Naive thymus-derived CD8-positive, alpha-beta T cell (primary cell): ENCODE measurements around the gene KLC4. TPM values are rescaled to one million over a fixed set of nuclear protein-coding genes. Genes with fewer than 3 reads are reported as not detected.
"Not testable (repeated sequence)": the region's sequence is repeated elsewhere in the genome, so short reads cannot be mapped to it uniquely, and the experiment has no call there.

ENCODE experiments used
- ATAC-seq, 2 donors: fragments of 150-1000 bp; cut with Tn5 transposase in 1 of 2; sonication (Bioruptor Pico), chemical (Tn5 transposase) in 1 of 2; 1 replicate in 1 of 2; 2 replicates in 1 of 2; pipeline ENCODE4 v1.10.0; 2021; ENCODE audit warnings: mild to moderate bottlenecking in 2 of 2, moderate library complexity in 2 of 2
- POLR2A ChIA-PET: fragments of 350-600 bp; sonication (Branson Sonifier 250); formaldehyde crosslinking; loops from one replicate; lab custom pipeline; 2021; ENCODE audit warnings: antibody characterized with exemption; lab: Charles Lee
- DNase-seq, 10 donors: peaks; one replicate each; pipeline versions ENCODE4 v3.0.0 to v3.0.0-alpha.2; 2020 to 2022
- H3K27ac Mint-ChIP-seq, 10 donors: one replicate each; pipeline ENCODE4 v1.8.0; 2020 to 2022; ENCODE audit warnings: mild to moderate bottlenecking in 10 of 10, mixed read lengths in 10 of 10, moderate library complexity in 4 of 10, inconsistent platforms in 1 of 10
- H3K27me3 Mint-ChIP-seq, 5 donors: one replicate each; pipeline ENCODE4 v1.8.0; 2021 to 2022; ENCODE audit warnings: mixed read lengths in 5 of 5
- H3K36me3 Mint-ChIP-seq, 3 donors: one replicate each; pipeline ENCODE4 v1.8.0; 2020 to 2022; ENCODE audit warnings: mixed read lengths in 3 of 3, mild to moderate bottlenecking in 2 of 3, inconsistent platforms in 1 of 3
- H3K4me1 Mint-ChIP-seq, 4 donors: one replicate each; pipeline ENCODE4 v1.8.0; 2021 to 2022; ENCODE audit warnings: mixed read lengths in 4 of 4
- H3K4me3 Mint-ChIP-seq, 10 donors: one replicate each; pipeline ENCODE4 v1.8.0; 2020 to 2022; ENCODE audit warnings: mild to moderate bottlenecking in 10 of 10, mixed read lengths in 10 of 10, moderate library complexity in 6 of 10, inconsistent platforms in 1 of 10
- H3K9me3 Mint-ChIP-seq, 9 donors: one replicate each; pipeline ENCODE4 v1.8.0; 2020 to 2022; ENCODE audit warnings: mixed read lengths in 9 of 9, mild to moderate bottlenecking in 3 of 9, inconsistent platforms in 1 of 9, moderate library complexity in 1 of 9
- polyA plus RNA-seq, 3 donors: library from polyadenylated mRNA; unstranded; fragments of 300-500 nt; fragmentation: Illumina TruSeq; gene quantifications; one replicate each; pipeline ENCODE4 v1.2.3, GENCODE V29; 2021
- total RNA-seq, 8 experiments: library from RNA in 2 of 8; stranded (reverse) in 2 of 8; gene quantifications; one replicate each; pipeline ENCODE4 v1.2.3 and lab custom pipeline; 2021 to 2026

Gene KLC4
- total and polyA plus RNA-seq, 5 experiments from 2014 or later = 9.9 to 64.6 (median 12.7) TPM

- no peaks in the 10 kb centered on the region for H3K9me3 Mint-ChIP-seq
- H3K27me3 Mint-ChIP-seq = no peaks in the 10 kb centered on the region
- no peak for ATAC-seq
- peaks cover 0 to 65% (median 6%) of the 10 kb centered on the region in 3 donors for H3K36me3 Mint-ChIP-seq
- POLR2A ChIA-PET = interaction anchor here (0.7 kb wide), 1 partner anchor 996 kb away, joined by 3 read pairs; no protein-coding TSS in a partner anchor
- H3K4me3 Mint-ChIP-seq = no peak overlapping the region
- DNase-seq = peak in 1 of 10 donors; percentile 24
- H3K4me1 Mint-ChIP-seq = peaks cover 0 to 8% (median under 1%) of the 10 kb centered on the region in 4 donors
- peak overlapping the region in 6 of 10 donors; percentile 27 to 89 (median 48) for H3K27ac Mint-ChIP-seq
These were observed 22.2 kb upstream of the KLC4 start for GRCh38 chr6:43037197-43037596.

- DNase-seq (no peak), ATAC-seq (no peak)
- peaks cover 0 to 63% (median 6%) of the 10 kb centered on the region in 3 donors for H3K36me3 Mint-ChIP-seq
- H3K4me3 Mint-ChIP-seq = no peak overlapping the region
- no peaks in the 10 kb centered on the region for H3K27me3 Mint-ChIP-seq
- POLR2A ChIA-PET = interaction anchor here (0.7 kb wide), 1 partner anchor 997 kb away, joined by 3 read pairs; no protein-coding TSS in a partner anchor
- peaks cover 0 to 8% (median under 1%) of the 10 kb centered on the region in 4 donors for H3K4me1 Mint-ChIP-seq
- peak overlapping the region in 5 of 10 donors; percentile 31 to 76 (median 61) for H3K27ac Mint-ChIP-seq
- no peaks in the 10 kb centered on the region for H3K9me3 Mint-ChIP-seq
These were observed 21.7 kb upstream of the KLC4 start for GRCh38 chr6:43037706-43038105.

- Mint-ChIP-seq H3K27ac (peak overlapping the region in 3 of 10 donors; percentile 18 to 67 (median 46)), H3K4me1 (peaks cover 0 to 11% (median under 1%) of the 10 kb centered on the region in 4 donors), H3K27me3 (no peaks in the 10 kb centered on the region), H3K9me3 (no peaks in the 10 kb centered on the region), H3K36me3 (peaks cover 0 to 63% (median 5%) of the 10 kb centered on the region in 3 donors), H3K4me3 (no peak overlapping the region)
- no peak for ATAC-seq
- no peak for DNase-seq
- POLR2A ChIA-PET = interaction anchor here (1.1 kb wide), 1 partner anchor 25 kb away, joined by 3 read pairs; the partner anchor contains the start of genes KLHDC3 and MEA1
These were observed 20.7 kb upstream of the KLC4 start for GRCh38 chr6:43038727-43039126.

GRCh38 chr6:43040542-43041257 lies 18.7 kb upstream of the KLC4 start:
- POLR2A ChIA-PET = interaction anchor here (0.7 to 1.1 kb wide), 2 partner anchors 28 to 54 kb away, joined by 4 to 7 read pairs; no protein-coding TSS in a partner anchor

GRCh38 chr6:43041475-43041874 lies 18.0 kb upstream of the KLC4 start:
- not testable (repeated sequence) for ATAC-seq, H3K27me3 Mint-ChIP-seq, H3K4me3 Mint-ChIP-seq, H3K9me3 Mint-ChIP-seq, DNase-seq, H3K4me1 Mint-ChIP-seq
- Mint-ChIP-seq H3K27ac (peak overlapping the region in 2 of 10 donors; percentile 44 to 83), H3K36me3 (peaks cover 0 to 64% (median 6%) of the 10 kb centered on the region in 3 donors)
- POLR2A ChIA-PET = interaction anchor here (0.6 to 1.1 kb wide), 4 partner anchors 15 to 145 kb away, joined by 3 to 7 read pairs (median 4); no protein-coding TSS in a partner anchor

More at GRCh38 chr6:43040542-43041257, 18.7 kb upstream of the KLC4 start:
- Mint-ChIP-seq H3K27me3 (no peaks in the 10 kb centered on the region), H3K4me1 (peaks cover 0 to 9% (median under 1%) of the 10 kb centered on the region in 4 donors), H3K9me3 (no peaks in the 10 kb centered on the region), H3K36me3 (peaks cover 0 to 60% (median 2%) of the 10 kb centered on the region in 3 donors), H3K4me3 (peak overlapping the region in 1 of 10 donors; percentile 16), H3K27ac (peak overlapping the region in 2 of 10 donors; percentile 76 to 86)
- ATAC-seq = no peak
- no peak for DNase-seq

- Mint-ChIP-seq H3K27ac (peak overlapping the region in 2 of 10 donors; percentile 19 to 45), H3K36me3 (peaks cover 0 to 64% (median 5%) of the 10 kb centered on the region in 3 donors), H3K9me3 (no peaks in the 10 kb centered on the region), H3K4me3 (no peak overlapping the region), H3K27me3 (no peaks in the 10 kb centered on the region), H3K4me1 (peaks cover 0 to 9% (median 0%) of the 10 kb centered on the region in 4 donors)
- DNase-seq (no peak), ATAC-seq (no peak)
- POLR2A ChIA-PET = interaction anchor here (0.6 to 1.2 kb wide), 2 partner anchors 13 to 92 kb away, joined by 3 to 4 read pairs; no protein-coding TSS in a partner anchor
These were observed 16.1 kb upstream of the KLC4 start for GRCh38 chr6:43043310-43043709.

GRCh38 chr6:43045371-43045930 lies 14.0 kb upstream of the KLC4 start:
- Mint-ChIP-seq H3K36me3 (peaks cover 0 to 66% (median 5%) of the 10 kb centered on the region in 3 donors), H3K4me3 (no peak overlapping the region), H3K27me3 (no peaks in the 10 kb centered on the region), H3K9me3 (no peaks in the 10 kb centered on the region), H3K4me1 (peaks cover 0 to 8% (median 2%) of the 10 kb centered on the region in 4 donors), H3K27ac (peak overlapping the region in 1 of 10 donors; percentile 56)
- no peak for ATAC-seq
- POLR2A ChIA-PET = interaction anchor here (0.6 kb wide), 1 partner anchor 24 kb away, joined by 3 read pairs; the partner anchor contains the start of gene RRP36
- DNase-seq = peak in 1 of 10 donors; percentile 56

GRCh38 chr6:43047998-43048397 lies 11.4 kb upstream of the KLC4 start:
- Mint-ChIP-seq H3K9me3 (no peaks in the 10 kb centered on the region), H3K36me3 (peaks cover 0 to 52% (median 5%) of the 10 kb centered on the region in 3 donors), H3K27ac (no peak overlapping the region), H3K4me3 (no peak overlapping the region), H3K4me1 (peaks cover 22 to 26% (median 25%) of the 10 kb centered on the region in 4 donors), H3K27me3 (no peaks in the 10 kb centered on the region)
- ATAC-seq = no peak
- POLR2A ChIA-PET = interaction anchor here (0.6 to 0.9 kb wide), 2 partner anchors 168 to 183 kb away, joined by 3 read pairs; no protein-coding TSS in a partner anchor
- peak in 1 of 10 donors; percentile 11 for DNase-seq

- H3K36me3 Mint-ChIP-seq = peaks cover 0 to 43% (median 4%) of the 10 kb centered on the region in 3 donors
- no peaks in the 10 kb centered on the region for H3K27me3 Mint-ChIP-seq
- H3K9me3 Mint-ChIP-seq = no peaks in the 10 kb centered on the region
- H3K4me1 Mint-ChIP-seq = peaks cover 30 to 42% (median 37%) of the 10 kb centered on the region in 4 donors
- peak overlapping the region in 4 of 10 donors; percentile 14 to 85 (median 25) for H3K27ac Mint-ChIP-seq
- no peak for ATAC-seq
- H3K4me3 Mint-ChIP-seq = peak overlapping the region in 3 of 10 donors; percentile 30 to 58 (median 42)
- POLR2A ChIA-PET = interaction anchor here (0.6 kb wide), 2 partner anchors 46 to 406 kb away, joined by 3 to 6 read pairs; no protein-coding TSS in a partner anchor
- DNase-seq = no peak
These were observed 8.4 kb upstream of the KLC4 start for GRCh38 chr6:43050981-43051380.

GRCh38 chr6:43052225-43052841 lies 7.1 kb upstream of the KLC4 start:
- H3K9me3 Mint-ChIP-seq = no peaks in the 10 kb centered on the region
- ATAC-seq (no peak), DNase-seq (no peak)
- peaks cover 0 to 43% (median 4%) of the 10 kb centered on the region in 3 donors for H3K36me3 Mint-ChIP-seq
- POLR2A ChIA-PET = interaction anchor here (1.6 to 4.1 kb wide), 3 partner anchors 37 to 123 kb away, joined by 18 to 34 read pairs (median 29); partner anchors contain the start of genes CNPY3, KLHDC3, MEA1 and PEX6
- H3K27me3 Mint-ChIP-seq = no peaks in the 10 kb centered on the region
- H3K27ac Mint-ChIP-seq = peak overlapping the region; percentile 80 to 98 (median 96)
- peaks cover 30 to 42% (median 41%) of the 10 kb centered on the region in 4 donors for H3K4me1 Mint-ChIP-seq
- H3K4me3 Mint-ChIP-seq = peak overlapping the region; percentile 88 to 97 (median 94)

GRCh38 chr6:43052842-43053544 lies 6.4 kb upstream of the KLC4 start:
- Mint-ChIP-seq H3K4me3 (peak overlapping the region; percentile 88 to 97 (median 94)), H3K4me1 (peaks cover 30 to 47% (median 46%) of the 10 kb centered on the region in 4 donors), H3K27ac (peak overlapping the region; percentile 80 to 98 (median 96)), H3K36me3 (peaks cover 0 to 45% (median 7%) of the 10 kb centered on the region in 3 donors), H3K9me3 (no peaks in the 10 kb centered on the region), H3K27me3 (no peaks in the 10 kb centered on the region)
- peak in 2 of 10 donors; percentile 2 to 12 for DNase-seq
- POLR2A ChIA-PET = interaction anchor here (0.5 to 4.1 kb wide), 14 partner anchors 16 to 294 kb away, joined by 3 to 34 read pairs (median 8); partner anchors contain the start of genes CNPY3, KLHDC3, MEA1 and PEX6
- ATAC-seq = peak; percentile 29 to 37
